HG02840 (cell line): ENCODE measurements around the gene GJA3.
A peak's percentile ranks its signal among the peaks of the same experiment; 100 is the strongest.

Experiments used
- ATAC-seq: cut with Tn5 transposase; IDR thresholded peaks from one replicate; pipeline ENCODE4 v1.9.1; 2021; ENCODE audit warnings: mild to moderate bottlenecking, moderate library complexity, moderate number of reproducible peaks; ENCODE audit not compliant: unreplicated experiment, low FRiP score

The GJA3 gene

GRCh38 chr13:20185366-20186056, 24.7 kb upstream of the GJA3 start:
- no peak for ATAC-seq

GRCh38 chr13:20182231-20182846, 21.5 kb upstream of the GJA3 start:
- ATAC-seq, result no peak

- no peak for ATAC-seq
These were observed 20.3 kb upstream of the GJA3 start for GRCh38 chr13:20181188-20181587.

GRCh38 chr13:20178156-20178555, 17.3 kb upstream of the GJA3 start:
- ATAC-seq, result no peak

GRCh38 chr13:20177049-20177831, 16.4 kb upstream of the GJA3 start:
- no peak for ATAC-seq

GRCh38 chr13:20175907-20176652, 15.2 kb upstream of the GJA3 start:
- no peak for ATAC-seq

- no peak for ATAC-seq
These were observed 14.5 kb upstream of the GJA3 start for GRCh38 chr13:20175406-20175794.

GRCh38 chr13:20174656-20175405, 14.0 kb upstream of the GJA3 start:
- peak; percentile 88 for ATAC-seq

GRCh38 chr13:20173116-20173746, 12.4 kb upstream of the GJA3 start:
- no peak for ATAC-seq

GRCh38 chr13:20171364-20171763, 10.5 kb upstream of the GJA3 start:
- no peak for ATAC-seq

- no peak for ATAC-seq
These were observed 10.1 kb upstream of the GJA3 start for GRCh38 chr13:20170921-20171320.

- ATAC-seq, result no peak
These were observed 7.5 kb upstream of the GJA3 start for GRCh38 chr13:20168396-20168795.

GRCh38 chr13:20165417-20166257, 4.8 kb upstream of the GJA3 start:
- no peak for ATAC-seq

GRCh38 chr13:20161951-20162300, 1.1 kb upstream of the GJA3 start:
- ATAC-seq, result no peak

GRCh38 chr13:20161275-20161950, 561 bp upstream of the GJA3 start:
- peak; percentile 44 for ATAC-seq

GRCh38 chr13:20159646-20160305, 1.1 kb downstream of the GJA3 start:
- ATAC-seq, result no peak

GRCh38 chr13:20157151-20157796, 3.6 kb downstream of the GJA3 start:
- ATAC-seq, result no peak
